ENCODE measurements around the gene CHST12.

GRCh38 chr7:2476298-2476697 lies 72.9 kb downstream of the CHST12 start, which contains the start of gene GRIFIN:
- TF ChIP-seq, protein P1, sequence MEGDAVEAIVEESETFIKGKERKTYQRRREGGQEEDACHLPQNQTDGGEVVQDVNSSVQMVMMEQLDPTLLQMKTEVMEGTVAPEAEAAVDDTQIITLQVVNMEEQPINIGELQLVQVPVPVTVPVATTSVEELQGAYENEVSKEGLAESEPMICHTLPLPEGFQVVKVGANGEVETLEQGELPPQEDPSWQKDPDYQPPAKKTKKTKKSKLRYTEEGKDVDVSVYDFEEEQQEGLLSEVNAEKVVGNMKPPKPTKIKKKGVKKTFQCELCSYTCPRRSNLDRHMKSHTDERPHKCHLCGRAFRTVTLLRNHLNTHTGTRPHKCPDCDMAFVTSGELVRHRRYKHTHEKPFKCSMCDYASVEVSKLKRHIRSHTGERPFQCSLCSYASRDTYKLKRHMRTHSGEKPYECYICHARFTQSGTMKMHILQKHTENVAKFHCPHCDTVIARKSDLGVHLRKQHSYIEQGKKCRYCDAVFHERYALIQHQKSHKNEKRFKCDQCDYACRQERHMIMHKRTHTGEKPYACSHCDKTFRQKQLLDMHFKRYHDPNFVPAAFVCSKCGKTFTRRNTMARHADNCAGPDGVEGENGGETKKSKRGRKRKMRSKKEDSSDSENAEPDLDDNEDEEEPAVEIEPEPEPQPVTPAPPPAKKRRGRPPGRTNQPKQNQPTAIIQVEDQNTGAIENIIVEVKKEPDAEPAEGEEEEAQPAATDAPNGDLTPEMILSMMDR (IDR thresholded peaks at IDR 0.05) = no peak
- TF ChIP-seq ZNF232 (CRISPR knock-in tag; IDR thresholded peaks at IDR 0.05) (no peak), ATF1 (CRISPR knock-in tag; IDR thresholded peaks at IDR 0.05) (no peak), NR3C1 (CRISPR knock-in tag; conservative IDR thresholded peaks at IDR 0.05; ENCODE audit: low read depth) (no peak), ATF3 (CRISPR knock-in tag; conservative IDR thresholded peaks at IDR 0.05) (no peak), NFYB (CRISPR knock-in tag; conservative IDR thresholded peaks at IDR 0.05; ENCODE audit: low read depth) (no peak), ZNF423 (CRISPR knock-in tag; IDR thresholded peaks at IDR 0.05) (no peak), NR2C2 (CRISPR knock-in tag; IDR thresholded peaks at IDR 0.05) (no peak)
- TF ChIP-seq, protein P2, sequence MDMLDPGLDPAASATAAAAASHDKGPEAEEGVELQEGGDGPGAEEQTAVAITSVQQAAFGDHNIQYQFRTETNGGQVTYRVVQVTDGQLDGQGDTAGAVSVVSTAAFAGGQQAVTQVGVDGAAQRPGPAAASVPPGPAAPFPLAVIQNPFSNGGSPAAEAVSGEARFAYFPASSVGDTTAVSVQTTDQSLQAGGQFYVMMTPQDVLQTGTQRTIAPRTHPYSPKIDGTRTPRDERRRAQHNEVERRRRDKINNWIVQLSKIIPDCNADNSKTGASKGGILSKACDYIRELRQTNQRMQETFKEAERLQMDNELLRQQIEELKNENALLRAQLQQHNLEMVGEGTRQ (CRISPR knock-in tag; IDR thresholded peaks at IDR 0.05) = no peak
- TF ChIP-seq, protein P3, sequence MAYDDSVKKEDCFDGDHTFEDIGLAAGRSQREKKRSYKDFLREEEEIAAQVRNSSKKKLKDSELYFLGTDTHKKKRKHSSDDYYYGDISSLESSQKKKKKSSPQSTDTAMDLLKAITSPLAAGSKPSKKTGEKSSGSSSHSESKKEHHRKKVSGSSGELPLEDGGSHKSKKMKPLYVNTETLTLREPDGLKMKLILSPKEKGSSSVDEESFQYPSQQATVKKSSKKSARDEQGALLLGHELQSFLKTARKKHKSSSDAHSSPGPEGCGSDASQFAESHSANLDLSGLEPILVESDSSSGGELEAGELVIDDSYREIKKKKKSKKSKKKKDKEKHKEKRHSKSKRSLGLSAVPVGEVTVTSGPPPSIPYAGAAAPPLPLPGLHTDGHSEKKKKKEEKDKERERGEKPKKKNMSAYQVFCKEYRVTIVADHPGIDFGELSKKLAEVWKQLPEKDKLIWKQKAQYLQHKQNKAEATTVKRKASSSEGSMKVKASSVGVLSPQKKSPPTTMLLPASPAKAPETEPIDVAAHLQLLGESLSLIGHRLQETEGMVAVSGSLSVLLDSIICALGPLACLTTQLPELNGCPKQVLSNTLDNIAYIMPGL (CRISPR knock-in tag; IDR thresholded peaks at IDR 0.05) = no peak

Data from WTC11 (cell line).